Panc1 (cell line): ENCODE data around the gene TRAF3IP1. TPM values are rescaled to one million over a fixed set of nuclear protein-coding genes. Genes with fewer than 3 reads are reported as not detected.

Experiments used
- ATAC-seq: fragments of 200-7000 bp; cut with Tn5 transposase; 2 replicates; pipeline ENCODE4 v1.9.1; 2020; ENCODE audit warnings: mild to moderate bottlenecking, moderate library complexity
- BruUV-seq: library from RNA; stranded (reverse); fragments of 400-500 nt; replicated peaks from 2 replicates; lab custom pipeline; 2021; lab: Mats Ljungman, UMichigan
- CTCF ChIA-PET: fragments of 300-600 bp; sonication (Branson Sonifier 250); formaldehyde crosslinking; loops from one replicate; lab custom pipeline; 2022; ENCODE audit warnings: antibody characterized with exemption; lab: Charles Lee
- POLR2A ChIA-PET: fragments of 300-600 bp; sonication (Branson Sonifier 250); formaldehyde crosslinking; loops from one replicate; lab custom pipeline; 2022; ENCODE audit warnings: antibody characterized with exemption; lab: Charles Lee
- DNase-seq: peaks from one replicate; pipeline ENCODE4 v3.0.0-alpha.2; 2010; ENCODE audit warnings: low read depth, low spot score
- H3K27ac ChIP-seq: 2 replicates; pipeline ENCODE4 v1.5.1; 2011; ENCODE audit warnings: mild to moderate bottlenecking, low read length, inconsistent platforms
- H3K27me3 ChIP-seq: fragments of 200-500 bp; sonication (Bioruptor generic); 2 replicates; pipeline ENCODE4 v1.6.0; 2014; ENCODE audit warnings: low read length, inconsistent platforms; ENCODE audit not compliant: control insufficient read depth, insufficient read depth
- H3K36me3 ChIP-seq: fragments of 200-500 bp; sonication (Bioruptor generic); 2 replicates; pipeline ENCODE4 v1.5.1; 2014; ENCODE audit warnings: inconsistent platforms, mild to moderate bottlenecking, low read length, moderate library complexity; ENCODE audit not compliant: control insufficient read depth, insufficient read depth
- H3K4me1 ChIP-seq: 2 replicates; pipeline ENCODE4 v1.5.1; 2011; ENCODE audit warnings: inconsistent platforms, mild to moderate bottlenecking, low read length, moderate library complexity; ENCODE audit not compliant: control insufficient read depth, insufficient read depth
- H3K4me3 ChIP-seq, 2 experiments: 2 replicates each; pipeline ENCODE4 v1.5.1; 2011 to 2012; ENCODE audit warnings: low read depth in 2 of 2, low read length in 2 of 2, mild to moderate bottlenecking in 2 of 2, inconsistent platforms in 1 of 2, moderate library complexity in 1 of 2
- H3K9me3 ChIP-seq: fragments of 200-500 bp; sonication (Bioruptor generic); 2 replicates; pipeline ENCODE4 v1.5.1; 2014; ENCODE audit warnings: low read depth, mild to moderate bottlenecking, inconsistent platforms, low read length, moderate library complexity; ENCODE audit not compliant: control insufficient read depth, insufficient read depth
- POLR2AphosphoS5 ChIP-seq: IDR thresholded peaks from 2 replicates; pipeline ENCODE4 v1.6.1; 2012; ENCODE audit warnings: mild to moderate bottlenecking, low read depth, low read length, moderate library complexity
- SIN3A ChIP-seq: IDR thresholded peaks from 2 replicates; pipeline ENCODE4 v1.6.1; 2012; ENCODE audit warnings: low read depth, mild to moderate bottlenecking, low read length, moderate library complexity, borderline replicate concordance; ENCODE audit not compliant: insufficient read depth
- TCF7L2 ChIP-seq: IDR thresholded peaks from 2 replicates; pipeline ENCODE4 v1.6.1; 2011; ENCODE audit warnings: mild to moderate bottlenecking, low read depth, low read length, inconsistent platforms
- in situ Hi-C: cut with HindIII; loops from 2 replicates; pipeline ENCODE4 v1.10.0; 2016; ENCODE audit warnings: low sequenced_read_pairs, low pct_unique_long_range_greater_than_20kb
- intact Hi-C: fragments of 100-400 bp; cut with micrococcal nuclease; formaldehyde crosslinking; loops from one replicate; pipeline ENCODE4 v1.10.0; 2022; ENCODE audit not compliant: unreplicated experiment
- total RNA-seq: library from RNA; stranded (reverse); gene quantifications from one replicate; pipeline ENCODE4 v1.2.1, GENCODE V29; 2021; ENCODE audit not compliant: unreplicated experiment
- TF ChIP-seq, protein P1 (sequence below), 2 experiments: IDR thresholded peaks; 2 replicates each; pipeline ENCODE4 v1.6.1; 2011 to 2012; ENCODE audit warnings: low read depth in 2 of 2, control low read depth in 1 of 2, low read length in 1 of 2, mild to moderate bottlenecking in 1 of 2, moderate library complexity in 1 of 2; ENCODE audit not compliant: insufficient read depth in 1 of 2
- TF ChIP-seq, protein P2 (sequence below): fragments of 450-650 bp; IDR thresholded peaks from 2 replicates; pipeline ENCODE4 v1.5.1; 2017; ENCODE audit warnings: mild to moderate bottlenecking

Gene TRAF3IP1
- total RNA-seq, 1 experiment from 2014 or later: 23.4 TPM

DNA sequence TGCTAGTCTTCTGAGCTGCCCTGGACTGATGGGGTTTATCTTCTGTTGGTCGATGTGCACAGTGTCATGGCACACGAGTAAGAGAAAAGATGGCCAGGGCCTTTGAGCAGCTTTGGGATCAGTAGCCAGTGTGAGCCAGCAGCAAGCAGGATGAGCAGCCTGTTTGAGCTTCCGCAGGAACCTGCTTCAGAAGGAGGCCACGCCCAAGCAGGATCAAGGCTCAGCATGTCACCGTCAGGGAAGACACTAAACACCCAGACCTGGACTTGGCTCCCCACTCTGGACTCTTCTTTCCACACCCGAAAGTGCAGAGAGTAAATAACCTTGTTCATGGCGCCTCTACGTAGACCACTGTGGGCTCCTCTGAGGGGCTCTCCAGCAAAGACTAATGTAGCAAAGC is 81.2 kb downstream of the TRAF3IP1 start:
- Histone ChIP-seq H3K4me3 (no peak overlapping the region), H3K9me3 (no peaks in the 10 kb centered on the region), H3K4me1 (no peaks in the 10 kb centered on the region), H3K27me3 (no peaks in the 10 kb centered on the region), H3K36me3 (peaks cover 3% of the 10 kb centered on the region; the same call in 1 of the 2 replicates), H3K27ac (no peak overlapping the region)
- BruUV-seq: no TSS peak
- POLR2A ChIA-PET: no interaction called here
- CTCF ChIA-PET: no interaction called here
- in situ Hi-C loops: no loop called here
- DNase-seq (no peak), ATAC-seq (no peak)
- intact Hi-C loops: no loop called here
- no peak for TF ChIP-seq TCF7L2
- TF ChIP-seq, protein P1, sequence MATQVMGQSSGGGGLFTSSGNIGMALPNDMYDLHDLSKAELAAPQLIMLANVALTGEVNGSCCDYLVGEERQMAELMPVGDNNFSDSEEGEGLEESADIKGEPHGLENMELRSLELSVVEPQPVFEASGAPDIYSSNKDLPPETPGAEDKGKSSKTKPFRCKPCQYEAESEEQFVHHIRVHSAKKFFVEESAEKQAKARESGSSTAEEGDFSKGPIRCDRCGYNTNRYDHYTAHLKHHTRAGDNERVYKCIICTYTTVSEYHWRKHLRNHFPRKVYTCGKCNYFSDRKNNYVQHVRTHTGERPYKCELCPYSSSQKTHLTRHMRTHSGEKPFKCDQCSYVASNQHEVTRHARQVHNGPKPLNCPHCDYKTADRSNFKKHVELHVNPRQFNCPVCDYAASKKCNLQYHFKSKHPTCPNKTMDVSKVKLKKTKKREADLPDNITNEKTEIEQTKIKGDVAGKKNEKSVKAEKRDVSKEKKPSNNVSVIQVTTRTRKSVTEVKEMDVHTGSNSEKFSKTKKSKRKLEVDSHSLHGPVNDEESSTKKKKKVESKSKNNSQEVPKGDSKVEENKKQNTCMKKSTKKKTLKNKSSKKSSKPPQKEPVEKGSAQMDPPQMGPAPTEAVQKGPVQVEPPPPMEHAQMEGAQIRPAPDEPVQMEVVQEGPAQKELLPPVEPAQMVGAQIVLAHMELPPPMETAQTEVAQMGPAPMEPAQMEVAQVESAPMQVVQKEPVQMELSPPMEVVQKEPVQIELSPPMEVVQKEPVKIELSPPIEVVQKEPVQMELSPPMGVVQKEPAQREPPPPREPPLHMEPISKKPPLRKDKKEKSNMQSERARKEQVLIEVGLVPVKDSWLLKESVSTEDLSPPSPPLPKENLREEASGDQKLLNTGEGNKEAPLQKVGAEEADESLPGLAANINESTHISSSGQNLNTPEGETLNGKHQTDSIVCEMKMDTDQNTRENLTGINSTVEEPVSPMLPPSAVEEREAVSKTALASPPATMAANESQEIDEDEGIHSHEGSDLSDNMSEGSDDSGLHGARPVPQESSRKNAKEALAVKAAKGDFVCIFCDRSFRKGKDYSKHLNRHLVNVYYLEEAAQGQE (IDR thresholded peaks at IDR 0.05; ENCODE audit: insufficient read depth in 1 of 2, low read depth in 2 of 2, low read length in 1 of 2): no peak
- TF ChIP-seq SIN3A: no peak
- no peak for TF ChIP-seq POLR2AphosphoS5
- TF ChIP-seq, protein P2, sequence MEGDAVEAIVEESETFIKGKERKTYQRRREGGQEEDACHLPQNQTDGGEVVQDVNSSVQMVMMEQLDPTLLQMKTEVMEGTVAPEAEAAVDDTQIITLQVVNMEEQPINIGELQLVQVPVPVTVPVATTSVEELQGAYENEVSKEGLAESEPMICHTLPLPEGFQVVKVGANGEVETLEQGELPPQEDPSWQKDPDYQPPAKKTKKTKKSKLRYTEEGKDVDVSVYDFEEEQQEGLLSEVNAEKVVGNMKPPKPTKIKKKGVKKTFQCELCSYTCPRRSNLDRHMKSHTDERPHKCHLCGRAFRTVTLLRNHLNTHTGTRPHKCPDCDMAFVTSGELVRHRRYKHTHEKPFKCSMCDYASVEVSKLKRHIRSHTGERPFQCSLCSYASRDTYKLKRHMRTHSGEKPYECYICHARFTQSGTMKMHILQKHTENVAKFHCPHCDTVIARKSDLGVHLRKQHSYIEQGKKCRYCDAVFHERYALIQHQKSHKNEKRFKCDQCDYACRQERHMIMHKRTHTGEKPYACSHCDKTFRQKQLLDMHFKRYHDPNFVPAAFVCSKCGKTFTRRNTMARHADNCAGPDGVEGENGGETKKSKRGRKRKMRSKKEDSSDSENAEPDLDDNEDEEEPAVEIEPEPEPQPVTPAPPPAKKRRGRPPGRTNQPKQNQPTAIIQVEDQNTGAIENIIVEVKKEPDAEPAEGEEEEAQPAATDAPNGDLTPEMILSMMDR: no peak

DNA sequence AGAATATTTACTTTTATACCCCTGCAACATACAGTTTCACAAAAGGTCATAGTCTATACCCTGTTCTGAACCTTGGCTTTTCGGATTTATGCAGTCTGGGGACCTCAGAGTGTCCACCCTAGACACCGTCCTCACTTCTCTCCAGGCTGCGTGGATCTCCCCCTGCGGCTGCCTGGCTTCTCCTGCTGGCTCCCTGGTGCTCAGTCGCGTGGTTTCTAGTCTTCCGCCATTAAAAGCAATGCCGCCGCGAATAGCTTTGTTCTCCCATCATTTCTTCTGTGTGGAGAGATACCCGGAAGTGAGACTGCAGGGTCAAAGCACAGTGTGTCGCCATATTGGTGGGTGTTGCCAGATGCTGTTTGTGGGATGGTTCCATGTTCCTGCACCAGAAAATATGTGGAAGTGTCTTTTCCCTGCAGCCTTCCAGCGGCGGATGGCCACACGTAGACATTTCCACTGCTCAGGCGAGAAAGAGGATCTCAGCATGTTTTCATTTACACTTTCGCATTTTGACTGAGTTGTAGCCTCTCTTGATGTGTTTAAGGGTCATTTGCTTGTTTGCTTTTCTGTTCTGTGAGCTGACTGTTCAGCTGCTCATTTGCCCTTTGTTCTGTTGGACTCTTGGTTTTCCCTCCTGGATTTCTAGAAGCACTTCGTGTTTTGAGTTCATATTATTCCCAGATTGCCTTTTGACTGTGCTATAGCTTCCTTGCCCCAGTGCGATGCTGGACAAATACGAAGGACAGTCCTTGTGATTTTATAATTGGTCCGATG is 83.5 kb downstream of the TRAF3IP1 start:
- Histone ChIP-seq H3K27ac (no peak overlapping the region), H3K36me3 (peaks cover 3% of the 10 kb centered on the region; the same call in 1 of the 2 replicates), H3K4me3 (no peak overlapping the region), H3K4me1 (no peaks in the 10 kb centered on the region), H3K27me3 (no peaks in the 10 kb centered on the region), H3K9me3 (no peaks in the 10 kb centered on the region)
- in situ Hi-C loops: no loop called here
- DNase-seq (no peak), ATAC-seq (no peak)
- ChIA-PET CTCF (interaction anchor here (0.5 kb wide), 1 partner anchor 9 kb away, joined by 5 read pairs; no protein-coding TSS in a partner anchor), POLR2A (no interaction called here)
- no TSS peak for BruUV-seq
- intact Hi-C loops: no loop called here
- no peak for TF ChIP-seq POLR2AphosphoS5
- TF ChIP-seq, protein P1 (IDR thresholded peaks at IDR 0.05; ENCODE audit: insufficient read depth in 1 of 2, low read depth in 2 of 2, low read length in 1 of 2): no peak
- TF ChIP-seq, protein P2: no peak
- TF ChIP-seq SIN3A: no peak
- TF ChIP-seq TCF7L2: no peak
